Subcutaneous preadipocyte (primary cell): Measurements from ENCODE around the gene ZNF382. TPM values are rescaled to one million over a fixed set of nuclear protein-coding genes. Genes with fewer than 3 reads are reported as not detected.

Experiments
- total RNA-seq: library from RNA; depleted of rRNA; stranded (reverse); fragments of >200 nt; gene quantifications from 2 replicates; pipeline ENCODE4 v1.2.3, GENCODE V29; 2012

The ZNF382 gene
- 2.2 and 2.7 TPM in 2 replicates for total RNA-seq

GRCh38 chr19:36605101-36605876, at the start of gene ZNF382:
ZNF382 (plus strand) TSS chr19:36605313; CDS start chr19:36609915, 4,602 bp downstream.

GRCh38 chr19:36573020-36573894, 31.9 kb upstream of the ZNF382 start, which contains the start of gene ZNF529:
ZNF529 (minus strand) TSS chr19:36573292; CDS start chr19:36572346, 946 bp downstream.

Other genes with a start within 250 kb of the ZNF382 start
- 1.1 and 1.8 TPM in 2 replicates for gene ZFP14, start 226.1 kb upstream of the ZNF382 start, total RNA-seq
- gene ZFP82, start 186.7 kb upstream of the ZNF382 start, total RNA-seq = 4.8 and 5.5 TPM in 2 replicates
- gene ZNF566, start 115.8 kb upstream of the ZNF382 start, total RNA-seq = 9.2 and 10.3 TPM in 2 replicates
- 9.6 and 13.9 TPM in 2 replicates for gene ZNF260, start 77.0 kb upstream of the ZNF382 start, total RNA-seq
- 7.3 and 8.0 TPM in 2 replicates for gene ZNF529, start 32.0 kb upstream of the ZNF382 start, total RNA-seq
- 6.3 and 6.6 TPM in 2 replicates for gene ZNF461, start 61.5 kb downstream of the ZNF382 start, total RNA-seq
- gene ZNF567, start 82.3 kb downstream of the ZNF382 start, total RNA-seq = 3.3 and 5.1 TPM in 2 replicates
- gene ZNF850, start 167.5 kb downstream of the ZNF382 start, total RNA-seq = 2.0 and 2.6 TPM in 2 replicates
- 4.1 and 5.5 TPM in 2 replicates for gene ZNF790, start 233.1 kb downstream of the ZNF382 start, total RNA-seq
- gene ZNF345, start 245.6 kb downstream of the ZNF382 start, total RNA-seq = 1.8 and 2.2 TPM in 2 replicates